Stimulated activated naive CD4-positive, alpha-beta T cell treated with Interleukin-2 at 50 U/mL for 16 hours (primary cell): ENCODE results near the gene PIGV.
"Not testable (repeated sequence)": the region's sequence is repeated elsewhere in the genome, so short reads cannot be mapped to it uniquely, and the experiment has no call there.

Experiments
- DNase-seq: peaks from one replicate; lab custom pipeline; 2025; lab: John Stamatoyannopoulos, UW

The PIGV gene

GRCh38 chr1:26833432-26834405, 46.0 kb downstream of the PIGV start:
- DNase-seq, result peak; percentile 84

- not testable (repeated sequence) for DNase-seq
Observed at GRCh38 chr1:26837665-26838064, 49.9 kb downstream of the PIGV start.

GRCh38 chr1:26838474-26839338, 51.0 kb downstream of the PIGV start:
- peak; percentile 76 for DNase-seq

- no peak for DNase-seq
Observed at GRCh38 chr1:26839339-26839722, 51.6 kb downstream of the PIGV start.

GRCh38 chr1:26839779-26840178, 52.0 kb downstream of the PIGV start:
- DNase-seq, result no peak

GRCh38 chr1:26844424-26845196, 56.9 kb downstream of the PIGV start:
- no peak for DNase-seq

GRCh38 chr1:26847826-26848225, 60.1 kb downstream of the PIGV start:
- DNase-seq, result not testable (repeated sequence)
